H1 (cell line): ENCODE data around the gene MED13. TPM values are rescaled to one million over a fixed set of nuclear protein-coding genes. Genes with fewer than 3 reads are reported as not detected.

Experiments
- CTCF ChIA-PET: fragments of 300-600 bp; sonication (Branson Sonifier 250); formaldehyde crosslinking; loops from one replicate; lab custom pipeline; 2021; ENCODE audit not compliant: partially characterized antibody; lab: Charles Lee
- POLR2A ChIA-PET: fragments of 300-600 bp; sonication (Branson Sonifier 250); formaldehyde crosslinking; loops from one replicate; lab custom pipeline; 2021; ENCODE audit warnings: inconsistent platforms; ENCODE audit not compliant: partially characterized antibody; lab: Charles Lee
- DNase-seq, 2 experiments: peaks; one replicate each; pipeline versions ENCODE4 v3.0.0 to v3.0.0-alpha.2; 2010 to 2022; ENCODE audit warnings: low spot score in 2 of 2, low read depth in 1 of 2, mixed read lengths in 1 of 2
- FAIRE-seq: peaks from 2 replicates; lab custom pipeline; 2011; peaks lifted over from hg19 to GRCh38; lab: Jason Lieb, UNC
- H2AFZ ChIP-seq: 2 replicates; pipeline ENCODE4 v1.8.1; 2012; ENCODE audit warnings: low read length, inconsistent platforms
- H2AK5ac ChIP-seq: 2 replicates; pipeline ENCODE4 v1.6.1; 2013; ENCODE audit warnings: low read depth, low read length
- H2BK120ac ChIP-seq: replicated peaks from 2 replicates; pipeline ENCODE3; 2013; ENCODE audit warnings: low read depth, low read length, inconsistent platforms
- H2BK12ac ChIP-seq: 2 replicates; pipeline ENCODE4 v1.6.1; 2013; ENCODE audit warnings: low read depth, low read length
- H2BK15ac ChIP-seq: 2 replicates; pipeline ENCODE4 v1.6.1; 2013; ENCODE audit warnings: low read length
- H2BK20ac ChIP-seq: 2 replicates; pipeline ENCODE4 v1.6.1; 2013; ENCODE audit warnings: low read length
- H2BK5ac ChIP-seq: 2 replicates; pipeline ENCODE4 v1.6.1; 2013; ENCODE audit warnings: low read depth, low read length
- H3K14ac ChIP-seq: 2 replicates; pipeline ENCODE4 v1.6.1; 2013; ENCODE audit warnings: inconsistent platforms; ENCODE audit not compliant: insufficient read length
- H3K18ac ChIP-seq: 2 replicates; pipeline ENCODE4 v1.6.1; 2013; ENCODE audit warnings: low read length; ENCODE audit errors: extremely low read depth
- H3K23ac ChIP-seq: 2 replicates; pipeline ENCODE4 v1.6.1; 2013; ENCODE audit warnings: inconsistent platforms; ENCODE audit not compliant: insufficient read length
- H3K23me2 ChIP-seq: 2 replicates; pipeline ENCODE4 v1.6.1; 2013; ENCODE audit warnings: low read depth, low read length
- H3K27ac ChIP-seq: 2 replicates; pipeline ENCODE4 v1.6.1; 2011; ENCODE audit warnings: low read depth, low read length, inconsistent platforms
- H3K27me3 ChIP-seq, 4 experiments: replicated peaks in 1 of 4; 1 replicate in 1 of 4; 2 replicates in 3 of 4; pipeline versions ENCODE4 v1.6.1 to v1.8.1; 2011 to 2013; ENCODE audit warnings: low read length in 3 of 4, mild to moderate bottlenecking in 3 of 4, inconsistent platforms in 2 of 4, mixed read lengths in 2 of 4, moderate library complexity in 1 of 4; ENCODE audit not compliant: control insufficient read depth in 3 of 4, insufficient read depth in 3 of 4; ENCODE audit errors: extremely low read depth in 1 of 4
- H3K36me3 ChIP-seq, 4 experiments: 2 replicates each; pipeline versions ENCODE4 v1.6.1 to v1.8.1; 2011 to 2013; ENCODE audit warnings: mild to moderate bottlenecking in 4 of 4, low read length in 3 of 4, moderate library complexity in 2 of 4, control low read depth in 1 of 4, inconsistent platforms in 1 of 4; ENCODE audit not compliant: insufficient read depth in 4 of 4, control insufficient read depth in 2 of 4
- H3K4ac ChIP-seq: replicated peaks from 2 replicates; pipeline ENCODE3; 2013; ENCODE audit warnings: low read length, low read depth, mixed read lengths, inconsistent platforms; ENCODE audit not compliant: insufficient read length
- H3K4me1 ChIP-seq, 4 experiments: replicated peaks in 1 of 4; 1 replicate in 1 of 4; 2 replicates in 3 of 4; pipeline versions ENCODE4 v1.6.1 to v1.8.1; 2011 to 2013; ENCODE audit warnings: low read length in 3 of 4, inconsistent platforms in 2 of 4, mixed read lengths in 1 of 4; ENCODE audit not compliant: insufficient read depth in 4 of 4, control insufficient read depth in 3 of 4
- H3K4me2 ChIP-seq, 2 experiments: 2 replicates each; pipeline versions ENCODE4 v1.6.1 to v1.8.1; 2011 to 2013; ENCODE audit warnings: low read depth in 2 of 2, low read length in 2 of 2, control low read depth in 1 of 2, inconsistent platforms in 1 of 2, mild to moderate bottlenecking in 1 of 2; ENCODE audit not compliant: insufficient read depth in 1 of 2
- H3K4me3 ChIP-seq, 4 experiments: fragments of 200-600, 300-600 bp in 1 of 4; sonication (generic), shearing (Covaris generic), sonication (Bioruptor Twin) in 1 of 4; 2 replicates each; pipeline versions ENCODE4 v1.5.1 to v1.8.1; 2011 to 2016; ENCODE audit warnings: low read length in 4 of 4, low read depth in 3 of 4, control low read depth in 2 of 4, inconsistent platforms in 2 of 4, mild to moderate bottlenecking in 2 of 4, mixed read lengths in 1 of 4, moderate library complexity in 1 of 4; ENCODE audit not compliant: insufficient read depth in 2 of 4; ENCODE audit errors: extremely low read depth in 1 of 4
- H3K56ac ChIP-seq: replicated peaks from 2 replicates; pipeline ENCODE3; 2013; ENCODE audit warnings: low read depth, mild to moderate bottlenecking, mixed read lengths, low read length, inconsistent platforms; ENCODE audit not compliant: insufficient read length
- H3K79me1 ChIP-seq: 2 replicates; pipeline ENCODE4 v1.6.1; 2013; ENCODE audit warnings: low read depth, low read length, control low read depth
- H3K79me2 ChIP-seq, 2 experiments: 2 replicates each; pipeline versions ENCODE4 v1.6.1 to v1.8.1; 2012 to 2013; ENCODE audit warnings: low read length in 2 of 2, mild to moderate bottlenecking in 2 of 2, inconsistent platforms in 1 of 2; ENCODE audit not compliant: insufficient read depth in 2 of 2, control insufficient read depth in 1 of 2
- H3K9ac ChIP-seq, 4 experiments: replicated peaks in 1 of 4; 1 replicate in 1 of 4; 2 replicates in 3 of 4; pipeline versions ENCODE4 v1.6.1 to v1.8.1; 2011 to 2013; ENCODE audit warnings: low read depth in 3 of 4, low read length in 3 of 4, control low read depth in 2 of 4, mild to moderate bottlenecking in 2 of 4, moderate library complexity in 2 of 4, inconsistent platforms in 1 of 4; ENCODE audit errors: extremely low read depth in 1 of 4
- H3K9me3 ChIP-seq, 2 experiments: 2 replicates each; pipeline versions ENCODE4 v1.6.1 to v1.8.1; 2012 to 2013; ENCODE audit warnings: mild to moderate bottlenecking in 2 of 2, moderate library complexity in 2 of 2, control low read depth in 1 of 2, inconsistent platforms in 1 of 2, low read depth in 1 of 2, low read length in 1 of 2, mixed read lengths in 1 of 2; ENCODE audit not compliant: insufficient read depth in 2 of 2
- H4K20me1 ChIP-seq, 2 experiments: replicated peaks in 1 of 2; 2 replicates each; pipeline versions ENCODE3 to v1.8.1; 2011 to 2013; ENCODE audit warnings: inconsistent platforms in 2 of 2, low read length in 2 of 2, mild to moderate bottlenecking in 1 of 2; ENCODE audit not compliant: insufficient read depth in 2 of 2, control insufficient read depth in 1 of 2
- H4K5ac ChIP-seq: 2 replicates; pipeline ENCODE4 v1.6.1; 2013; ENCODE audit warnings: low read length, low read depth, mixed read lengths, inconsistent platforms; ENCODE audit not compliant: insufficient read length
- H4K8ac ChIP-seq: 2 replicates; pipeline ENCODE4 v1.8.0; 2013; ENCODE audit warnings: mild to moderate bottlenecking, moderate library complexity, low read length, inconsistent platforms; ENCODE audit not compliant: insufficient read depth; ENCODE audit errors: extremely low read depth
- H4K91ac ChIP-seq: replicated peaks from 2 replicates; pipeline ENCODE3; 2013; ENCODE audit warnings: low read length, mixed read lengths, inconsistent platforms; ENCODE audit not compliant: insufficient read length
- BACH1 ChIP-seq: IDR thresholded peaks from 2 replicates; pipeline ENCODE4 v1.6.1; 2012; ENCODE audit warnings: low read length, improper control_type of control experiment
- BRCA1 ChIP-seq: IDR thresholded peaks from 2 replicates; pipeline ENCODE4 v1.6.1; 2012; ENCODE audit warnings: low read depth, low read length, improper control_type of control experiment
- CBX5 ChIP-seq: fragments of 300-800, 300-1000 bp; sonication (generic); IDR thresholded peaks from 2 replicates; pipeline ENCODE4 v1.7.1; 2016; ENCODE audit warnings: antibody characterized with exemption, low read length, low read depth
- CTCF ChIP-seq, 3 experiments: IDR thresholded peaks; 1 replicate in 2 of 3; 2 replicates in 1 of 3; pipeline versions ENCODE4 v1.5.1 to v1.6.1; 2011; ENCODE audit warnings: low read length in 3 of 3, mild to moderate bottlenecking in 3 of 3, inconsistent platforms in 2 of 3, low read depth in 1 of 3, moderate library complexity in 1 of 3; ENCODE audit not compliant: insufficient read depth in 1 of 3; ENCODE audit errors: control extremely low read depth in 1 of 3
- SAP30 ChIP-seq: fragments of 300-600 bp; sonication (generic); IDR thresholded peaks from 2 replicates; pipeline ENCODE4 v1.7.1; 2012; ENCODE audit warnings: low read length, moderate library complexity, mild to moderate bottlenecking, inconsistent platforms; ENCODE audit not compliant: insufficient read depth, insufficient replicate concordance
- SP2 ChIP-seq: IDR thresholded peaks from 2 replicates; pipeline ENCODE4 v1.6.1; 2012; ENCODE audit warnings: mild to moderate bottlenecking, low read length, inconsistent platforms
- WGBS, 2 experiments: shearing (Covaris generic) in 1 of 2; methylation state at CpG; one replicate each; pipeline versions ENCODE4 v1.1.6 to v1.1.7; 2013 to 2015; ENCODE audit warnings: low lambda C conversion rate in 2 of 2, mixed read lengths in 2 of 2, inconsistent platforms in 1 of 2, low coverage in 1 of 2, missing lambda C conversion rate in 1 of 2; ENCODE audit not compliant: insufficient replicate concordance in 2 of 2, insufficient coverage in 1 of 2, insufficient read length in 1 of 2; ENCODE audit errors: extremely low coverage in 1 of 2, missing lambda C conversion rate in 1 of 2; 5-methylcytosine and 5-hydroxymethylcytosine counted together
- polyA plus RNA-seq, 7 experiments: library from polyadenylated mRNA; depleted of rRNA in 3 of 7; stranded (reverse) in 5 of 7; unstranded in 2 of 7; fragments of >200 nt in 5 of 7; fragments of 200-250 nt in 2 of 7; gene quantifications; 1 replicate in 5 of 7; 2 replicates in 1 of 7; 4 replicates in 1 of 7; pipeline versions ENCODE4 v1.2.1 to v1.2.3, GENCODE V29; 2011 to 2013; ENCODE audit warnings: missing spikeins in 2 of 7, mixed read lengths in 2 of 7
- total RNA-seq: library from RNA; stranded (reverse); fragmentation: NEBNext Ultra II Directional; extraction: Animal tissue kit (Norgen Biotek cat#: 25700); gene quantifications from 2 replicates; pipeline ENCODE4 v1.2.1, GENCODE V29; 2021

MED13 gene
- total and polyA plus RNA-seq, 2 of the 8 experiments (the other 6 are each of a cell fraction or from before 2014, with no cell fraction given): 11.3 to 44.8 TPM

GRCh38 chr17:62067165-62068145 lies 2.4 kb upstream of the MED13 start:
- Histone ChIP-seq H3K79me1 (no peaks in the 10 kb centered on the region), H3K9me3 (no peaks in the 10 kb centered on the region), H2BK12ac (no peak overlapping the region), H3K9ac (no peak overlapping the region), H4K91ac (no peak overlapping the region), H3K23me2 (no peaks in the 10 kb centered on the region; the same call in 1 of the 2 replicates), H3K14ac (no peak overlapping the region), H2BK5ac (no peak overlapping the region), H4K20me1 (peaks cover 8 to 17% of the 10 kb centered on the region in 2 experiments), H4K5ac (no peak overlapping the region), H3K23ac (no peak overlapping the region), H3K36me3 (peaks cover 0 to 14% (median 0%) of the 10 kb centered on the region in 4 experiments; a peak in 2 of 8 replicates), H4K8ac (no peak overlapping the region), H3K27me3 (no peaks in the 10 kb centered on the region; a peak in 1 of 7 replicates), H2BK120ac (no peak overlapping the region), H3K4me1 (peaks cover 0 to 4% (median 2%) of the 10 kb centered on the region in 4 experiments; a peak in 5 of 7 replicates), H3K4me3 (no peak overlapping the region), H2AFZ (peak overlapping the region; percentile 15; the same call in 1 of the 2 replicates), H3K4me2 (no peak overlapping the region), H2AK5ac (no peak overlapping the region), H2BK15ac (no peak overlapping the region), H3K56ac (no peak overlapping the region), H3K79me2 (peaks cover 20 to 30% of the 10 kb centered on the region in 2 experiments), H2BK20ac (no peak overlapping the region), H3K18ac (no peak overlapping the region), H3K27ac (no peak overlapping the region), H3K4ac (no peak overlapping the region)
- DNase-seq: no peak
- POLR2A ChIA-PET: no interaction called here
- CTCF ChIA-PET: interaction anchor here (0.6 to 1.7 kb wide), 2 partner anchors 8 to 10 kb away, joined by 3 to 5 read pairs; no protein-coding TSS in a partner anchor
- FAIRE-seq: peak; percentile 24
- 75% methylated on average over 6 of the region's 7 CpGs; no CpG with 5 or more reads in 1 of the 2 experiments for WGBS, 2 experiments
- peak in 1 of 3 experiments; percentile 29; a peak in 2 of 4 replicates for TF ChIP-seq CTCF (IDR thresholded peaks at IDR 0.05; ENCODE audit: control extremely low read depth in 1 of 3, insufficient read depth in 1 of 3, low read depth in 1 of 3, low read length in 3 of 3)
- TF ChIP-seq BACH1: no peak
- no peak for TF ChIP-seq BRCA1
- no peak for TF ChIP-seq SP2
- no peak for TF ChIP-seq CBX5
- no peak for TF ChIP-seq SAP30
